GM19035 (cell line): ENCODE results near the gene TRPV3.
"Not testable (repeated sequence)": the region's sequence is repeated elsewhere in the genome, so short reads cannot be mapped to it uniquely, and the experiment has no call there.

Source experiments
- ATAC-seq: cut with Tn5 transposase; IDR thresholded peaks from one replicate; pipeline ENCODE4 v1.9.1; 2021; ENCODE audit not compliant: unreplicated experiment

The TRPV3 gene

GRCh38 chr17:3475812-3476610 is 81.6 kb downstream of the TRPV3 start, which contains the start of gene ASPA:
TSS of gene ASPA (plus strand) at chr17:3475997. CDS start at chr17:3476160, 163 bp downstream.
- no peak for ATAC-seq

GRCh38 chr17:3475251-3475685 is 82.3 kb downstream of the TRPV3 start:
- no peak for ATAC-seq

DNA sequence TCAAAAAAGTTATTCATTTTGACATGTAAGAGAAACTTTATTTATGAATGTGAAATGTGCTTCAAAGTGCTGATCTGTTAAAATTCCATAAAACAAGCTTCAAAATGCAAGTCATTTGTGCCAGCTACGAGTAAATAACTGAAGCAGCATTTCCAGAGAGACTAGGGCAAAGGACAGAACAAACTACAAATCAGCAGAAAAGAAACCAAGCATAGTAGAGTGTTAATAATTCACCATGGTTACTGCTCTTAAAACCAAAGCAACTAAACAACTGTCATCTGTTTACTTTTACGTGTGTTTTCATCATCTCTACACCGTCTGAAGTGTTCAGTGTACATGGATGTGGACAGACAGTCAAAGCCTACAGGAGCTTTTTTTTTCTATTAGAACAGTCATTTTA is 83.4 kb downstream of the TRPV3 start:
- ATAC-seq: no peak

- ATAC-seq: no peak
Measured at GRCh38 chr17:3472137-3472536, 85.5 kb downstream of the TRPV3 start.

DNA sequence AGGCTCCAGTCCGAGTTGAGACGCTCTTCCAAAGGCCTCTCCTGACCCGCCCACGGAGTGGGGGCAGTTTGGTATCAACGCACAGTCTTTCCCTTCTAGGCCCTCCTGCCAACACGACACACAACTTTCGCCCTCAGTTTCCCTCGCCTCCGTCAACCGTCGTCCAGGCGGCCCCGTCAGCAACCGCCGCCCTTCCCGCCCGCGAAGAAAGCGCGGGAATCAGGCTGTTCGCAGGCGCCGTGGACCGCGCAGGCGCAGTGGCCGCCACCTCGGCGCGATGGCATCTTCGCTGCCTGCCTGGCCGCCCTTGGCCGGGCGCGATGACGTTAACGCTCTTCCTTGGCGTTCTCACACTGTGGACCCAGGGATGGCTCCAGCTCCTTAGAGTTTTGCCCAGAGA is 86.0 kb downstream of the TRPV3 start, which contains the start of gene SPATA22:
SPATA22 (minus strand) TSS at position 221 of the 400 bp plus-strand sequence. CDS start 2,494 bp downstream, outside the sequence.
- ATAC-seq: no peak

- no peak for ATAC-seq
Measured at GRCh38 chr17:3469529-3469928, 88.1 kb downstream of the TRPV3 start.

- ATAC-seq: not testable (repeated sequence)
Measured at GRCh38 chr17:3466355-3466754, 91.3 kb downstream of the TRPV3 start.
